Trophoblast cell (in vitro differentiated cells and primary cell): ENCODE measurements around the gene TRAPPC12.

Experiments used
- DNase-seq, 2 donors: peaks; one replicate each; pipeline ENCODE4 v3.0.0-alpha.2; 2016
- H2AFZ ChIP-seq: 2 replicates; pipeline ENCODE4 v1.6.1; 2013; ENCODE audit warnings: low read length, moderate library complexity, mild to moderate bottlenecking; ENCODE audit not compliant: insufficient read depth, poor library complexity
- H2AK5ac ChIP-seq: 2 replicates; pipeline ENCODE4 v1.6.1; 2013; ENCODE audit warnings: mild to moderate bottlenecking, low read length
- H2BK120ac ChIP-seq: 2 replicates; pipeline ENCODE4 v1.6.1; 2013; ENCODE audit warnings: low read length, mild to moderate bottlenecking, moderate library complexity; ENCODE audit not compliant: insufficient read depth, poor library complexity
- H2BK12ac ChIP-seq: 2 replicates; pipeline ENCODE4 v1.6.1; 2013; ENCODE audit warnings: mild to moderate bottlenecking, low read length, moderate library complexity
- H2BK5ac ChIP-seq: 2 replicates; pipeline ENCODE4 v1.6.1; 2013; ENCODE audit warnings: low read length, low read depth, moderate library complexity, mild to moderate bottlenecking; ENCODE audit not compliant: poor library complexity
- H3K14ac ChIP-seq: 2 replicates; pipeline ENCODE4 v1.6.1; 2013; ENCODE audit warnings: mild to moderate bottlenecking, low read length
- H3K18ac ChIP-seq: 2 replicates; pipeline ENCODE4 v1.6.1; 2013; ENCODE audit warnings: mild to moderate bottlenecking, low read length
- H3K23ac ChIP-seq: 2 replicates; pipeline ENCODE4 v1.6.1; 2013; ENCODE audit warnings: low read length
- H3K27ac ChIP-seq: 2 replicates; pipeline ENCODE4 v1.5.1; 2013; ENCODE audit warnings: low read depth, mild to moderate bottlenecking, inconsistent platforms, low read length, moderate library complexity
- H3K27me3 ChIP-seq: 2 replicates; pipeline ENCODE4 v1.6.1; 2013; ENCODE audit warnings: inconsistent platforms, mild to moderate bottlenecking, low read length, moderate library complexity; ENCODE audit not compliant: insufficient read depth
- H3K36me3 ChIP-seq, 2 experiments: 1 replicate in 1 of 2; 2 replicates in 1 of 2; pipeline ENCODE4 v1.6.1; 2013; ENCODE audit warnings: low read length in 2 of 2, mild to moderate bottlenecking in 2 of 2, moderate library complexity in 1 of 2; ENCODE audit not compliant: insufficient read depth in 2 of 2, control insufficient read depth in 1 of 2
- H3K4ac ChIP-seq: 2 replicates; pipeline ENCODE4 v1.6.1; 2013; ENCODE audit warnings: low read depth, mild to moderate bottlenecking, low read length, moderate library complexity
- H3K4me1 ChIP-seq, 2 experiments: 1 replicate in 1 of 2; 2 replicates in 1 of 2; pipeline ENCODE4 v1.6.1; 2013; ENCODE audit warnings: low read length in 2 of 2, mild to moderate bottlenecking in 2 of 2, moderate library complexity in 1 of 2; ENCODE audit not compliant: insufficient read depth in 2 of 2, control insufficient read depth in 1 of 2
- H3K4me2 ChIP-seq: 2 replicates; pipeline ENCODE4 v1.6.1; 2013; ENCODE audit warnings: inconsistent platforms, mild to moderate bottlenecking, low read length, moderate library complexity
- H3K4me3 ChIP-seq: 2 replicates; pipeline ENCODE4 v1.5.1; 2013; ENCODE audit warnings: mild to moderate bottlenecking, low read depth, low read length, inconsistent platforms
- H3K79me1 ChIP-seq: one replicate; pipeline ENCODE4 v1.6.1; 2013; ENCODE audit warnings: low read length
- H3K79me2 ChIP-seq: 2 replicates; pipeline ENCODE4 v1.6.1; 2013; ENCODE audit warnings: low read length, mild to moderate bottlenecking; ENCODE audit not compliant: control insufficient read depth, insufficient read depth, poor library complexity
- H3K9ac ChIP-seq: 2 replicates; pipeline ENCODE4 v1.6.1; 2013; ENCODE audit warnings: mild to moderate bottlenecking, low read length
- H3K9me3 ChIP-seq: 2 replicates; pipeline ENCODE4 v1.6.1; 2013; ENCODE audit warnings: low read depth, mild to moderate bottlenecking, control low read depth, inconsistent platforms, low read length; ENCODE audit not compliant: insufficient read depth
- H4K12ac ChIP-seq: 2 replicates; pipeline ENCODE4 v1.6.1; 2013; ENCODE audit warnings: low read depth, mild to moderate bottlenecking, low read length, moderate library complexity
- H4K8ac ChIP-seq: 2 replicates; pipeline ENCODE4 v1.6.1; 2013; ENCODE audit warnings: low read depth, mild to moderate bottlenecking, low read length, moderate library complexity
- H4K91ac ChIP-seq: one replicate; pipeline ENCODE4 v1.6.1; 2013; ENCODE audit warnings: low read depth, mild to moderate bottlenecking, low read length, moderate library complexity
- WGBS: extraction: QIAGEN DNeasy Blood & Tissue Kit; methylation state at CpG from one replicate; pipeline ENCODE4 v1.1.7; 2013; ENCODE audit warnings: missing lambda C conversion rate; ENCODE audit not compliant: insufficient read length, insufficient coverage; ENCODE audit errors: extremely low coverage; 5-methylcytosine and 5-hydroxymethylcytosine counted together

Gene TRAPPC12

DNA sequence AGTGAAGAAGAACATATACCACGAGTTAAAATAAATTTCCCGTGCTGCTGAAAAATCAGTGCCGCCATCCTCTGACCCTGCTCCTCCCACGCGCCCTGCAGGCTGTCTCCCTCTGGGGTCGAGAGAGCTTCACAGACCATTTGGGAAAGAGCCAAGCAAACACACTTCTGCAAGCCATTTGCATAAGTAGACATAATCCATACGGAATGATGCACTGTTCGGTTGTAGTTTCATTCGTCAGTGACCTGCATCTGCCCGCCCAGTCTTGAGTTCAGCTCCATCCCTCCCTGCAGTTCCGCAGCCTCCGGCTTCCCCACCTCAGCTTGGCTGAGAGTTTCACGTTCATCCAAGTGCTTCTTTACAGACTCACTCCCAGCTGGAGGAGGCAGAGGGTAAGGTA, 69.6 kb downstream of the TRAPPC12 start:
- Histone ChIP-seq H3K23ac (no peak overlapping the region), H3K27ac (no peak overlapping the region), H4K91ac (no peak overlapping the region), H3K9me3 (peaks cover 2% of the 10 kb centered on the region), H3K9ac (no peak overlapping the region), H3K14ac (no peak overlapping the region), H3K4me3 (no peak overlapping the region), H3K4me1 (peaks cover 0 to 3% of the 10 kb centered on the region in 2 experiments), H2BK120ac (no peak overlapping the region), H3K4me2 (no peak overlapping the region), H3K79me1 (no peaks in the 10 kb centered on the region), H2AFZ (no peak overlapping the region), H2AK5ac (no peak overlapping the region), H3K79me2 (no peaks in the 10 kb centered on the region), H3K36me3 (peaks cover 22 to 39% of the 10 kb centered on the region in 2 experiments), H2BK5ac (no peak overlapping the region), H4K8ac (no peak overlapping the region), H4K12ac (no peak overlapping the region), H3K18ac (no peak overlapping the region), H3K4ac (no peak overlapping the region), H2BK12ac (no peak overlapping the region), H3K27me3 (no peaks in the 10 kb centered on the region)
- no CpG with 5 or more reads among the region's 13 CpGs for WGBS
- DNase-seq, result no peak

DNA sequence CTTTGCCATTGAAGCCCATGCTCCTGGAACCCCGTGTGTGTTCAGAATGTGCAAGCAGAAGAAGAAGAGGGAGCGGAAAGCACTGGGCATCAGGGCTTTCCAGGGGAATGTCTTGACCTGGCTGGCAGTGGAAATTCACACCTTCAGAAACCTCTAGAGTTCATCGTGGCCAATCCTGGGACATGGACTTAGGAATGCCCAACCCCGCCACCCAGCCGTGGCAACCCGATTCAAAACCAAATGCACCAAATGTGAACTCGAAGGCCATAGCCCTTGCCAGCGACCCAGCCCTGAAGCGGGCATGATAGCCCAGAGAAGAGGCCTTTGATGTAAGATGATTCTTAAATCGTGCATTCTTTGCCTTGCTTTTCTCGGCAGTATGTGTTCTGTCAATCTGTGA, 70.4 kb downstream of the TRAPPC12 start:
- Histone ChIP-seq H3K18ac (no peak overlapping the region), H3K4me3 (no peak overlapping the region), H4K91ac (no peak overlapping the region), H3K4ac (no peak overlapping the region), H3K9me3 (peaks cover 2% of the 10 kb centered on the region), H3K79me2 (no peaks in the 10 kb centered on the region), H3K27ac (no peak overlapping the region), H3K79me1 (no peaks in the 10 kb centered on the region), H2AFZ (no peak overlapping the region), H2BK5ac (no peak overlapping the region), H3K36me3 (peaks cover 22 to 36% of the 10 kb centered on the region in 2 experiments), H2BK12ac (no peak overlapping the region), H3K4me1 (peaks cover 0 to 3% of the 10 kb centered on the region in 2 experiments), H3K27me3 (no peaks in the 10 kb centered on the region), H3K4me2 (no peak overlapping the region), H2BK120ac (no peak overlapping the region), H3K9ac (no peak overlapping the region), H4K8ac (no peak overlapping the region), H4K12ac (no peak overlapping the region), H3K14ac (no peak overlapping the region), H2AK5ac (no peak overlapping the region), H3K23ac (no peak overlapping the region)
- no CpG with 5 or more reads among the region's 11 CpGs for WGBS
- DNase-seq, result no peak

GRCh38 chr2:3450385-3451010, 71.0 kb downstream of the TRAPPC12 start:
- WGBS, result no CpG with 5 or more reads among the region's 16 CpGs
- no peak overlapping the region for H3K14ac ChIP-seq
- H3K4me3 ChIP-seq, result no peak overlapping the region
- H4K91ac ChIP-seq, result no peak overlapping the region
- no peak overlapping the region for H2AFZ ChIP-seq
- no peak overlapping the region for H4K8ac ChIP-seq
- H3K36me3 ChIP-seq, result peaks cover 22 to 36% of the 10 kb centered on the region in 2 experiments
- H3K9me3 ChIP-seq, result peaks cover 2% of the 10 kb centered on the region
- H3K79me2 ChIP-seq, result no peaks in the 10 kb centered on the region
- no peak overlapping the region for H3K9ac ChIP-seq
- H3K4me1 ChIP-seq, result peaks cover 0 to 3% of the 10 kb centered on the region in 2 experiments
- H2BK12ac ChIP-seq, result no peak overlapping the region
- no peak overlapping the region for H3K4me2 ChIP-seq
- no peak overlapping the region for H2BK120ac ChIP-seq
- H3K18ac ChIP-seq, result no peak overlapping the region
- H3K27me3 ChIP-seq, result no peaks in the 10 kb centered on the region
- H2BK5ac ChIP-seq, result no peak overlapping the region
- H3K79me1 ChIP-seq, result no peaks in the 10 kb centered on the region
- DNase-seq, result no peak
- no peak overlapping the region for H2AK5ac ChIP-seq
- no peak overlapping the region for H3K4ac ChIP-seq
- no peak overlapping the region for H4K12ac ChIP-seq
- no peak overlapping the region for H3K23ac ChIP-seq
- H3K27ac ChIP-seq, result no peak overlapping the region

DNA sequence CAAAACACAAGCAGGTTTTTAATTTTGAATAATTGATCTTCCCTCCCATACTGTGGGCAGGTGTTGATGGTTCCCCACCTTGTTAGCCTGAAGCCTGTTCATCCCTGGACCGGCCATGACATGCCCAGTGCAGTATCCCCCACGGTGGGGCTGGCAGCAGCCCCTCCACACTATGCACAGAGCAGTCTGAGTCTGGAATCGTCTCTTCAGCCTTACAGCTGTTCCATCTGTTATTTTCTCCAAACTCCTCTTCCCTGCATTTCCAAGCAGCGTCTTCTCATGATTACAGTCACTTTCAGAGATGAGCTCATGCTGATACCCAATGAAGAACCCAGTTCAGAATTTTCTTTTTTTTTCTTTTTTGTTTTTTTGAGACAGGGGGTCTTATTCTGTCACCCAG, 71.7 kb downstream of the TRAPPC12 start:
- Histone ChIP-seq H2AK5ac (no peak overlapping the region), H2AFZ (no peak overlapping the region), H4K8ac (no peak overlapping the region), H3K14ac (no peak overlapping the region), H3K27me3 (no peaks in the 10 kb centered on the region), H3K23ac (no peak overlapping the region), H3K18ac (no peak overlapping the region), H2BK12ac (no peak overlapping the region), H3K9me3 (peaks cover 2% of the 10 kb centered on the region), H4K91ac (no peak overlapping the region), H2BK5ac (no peak overlapping the region), H3K36me3 (peaks cover 21 to 33% of the 10 kb centered on the region in 2 experiments), H3K4ac (no peak overlapping the region), H3K4me1 (peaks cover 0 to 3% of the 10 kb centered on the region in 2 experiments), H3K27ac (no peak overlapping the region), H3K4me3 (no peak overlapping the region), H3K79me1 (no peaks in the 10 kb centered on the region), H2BK120ac (no peak overlapping the region), H3K9ac (no peak overlapping the region), H3K79me2 (no peaks in the 10 kb centered on the region), H3K4me2 (no peak overlapping the region), H4K12ac (no peak overlapping the region)
- no CpG with 5 or more reads among the region's 4 CpGs for WGBS
- DNase-seq, result no peak
